Measurements from ENCODE around the gene PXYLP1.

Gene PXYLP1

GRCh38 chr3:141228395-141228794 lies 3.2 kb upstream of the PXYLP1 start:
- H3K27me3 ChIP-seq (ENCODE audit: insufficient read depth, poor library complexity, severe bottlenecking), result peaks cover 13% of the 10 kb centered on the region
- DNase-seq (ENCODE audit: low read depth in 1 of 2, low spot score in 1 of 2), result no peak
- no peak for TF ChIP-seq GABPA (IDR thresholded peaks at IDR 0.05; ENCODE audit: low read depth)
- TF ChIP-seq CTCF (IDR thresholded peaks at IDR 0.05; ENCODE audit: insufficient read depth, low read length), result no peak
- TF ChIP-seq REST (IDR thresholded peaks at IDR 0.05; ENCODE audit: insufficient replicate concordance, low read depth), result no peak
- no peak for TF ChIP-seq POLR2AphosphoS5 (IDR thresholded peaks at IDR 0.05; ENCODE audit: low read depth)
- no peak for TF ChIP-seq SPI1 (IDR thresholded peaks at IDR 0.05; ENCODE audit: borderline replicate concordance, low read depth)
- H3K27ac ChIP-seq (replicated peaks), result no peak overlapping the region
- H3K4me3 ChIP-seq (replicated peaks; ENCODE audit: insufficient read depth, low read length), result no peak overlapping the region

- H3K27me3 ChIP-seq (ENCODE audit: insufficient read depth, poor library complexity, severe bottlenecking), result peaks cover 19% of the 10 kb centered on the region
- no peak for DNase-seq (ENCODE audit: low read depth in 1 of 2, low spot score in 1 of 2)
- TF ChIP-seq GABPA (IDR thresholded peaks at IDR 0.05; ENCODE audit: low read depth), result no peak
- TF ChIP-seq CTCF (IDR thresholded peaks at IDR 0.05; ENCODE audit: insufficient read depth, low read length), result no peak
- TF ChIP-seq REST (IDR thresholded peaks at IDR 0.05; ENCODE audit: insufficient replicate concordance, low read depth), result no peak
- no peak for TF ChIP-seq SPI1 (IDR thresholded peaks at IDR 0.05; ENCODE audit: borderline replicate concordance, low read depth)
- no peak overlapping the region for H3K27ac ChIP-seq (replicated peaks)
- H3K4me3 ChIP-seq (replicated peaks; ENCODE audit: insufficient read depth, low read length), result no peak overlapping the region
Observed at GRCh38 chr3:141229132-141229531, 2.5 kb upstream of the PXYLP1 start.

- no peak overlapping the region for H3K4me3 ChIP-seq (replicated peaks; ENCODE audit: insufficient read depth, low read length)
- no peak overlapping the region for H3K27ac ChIP-seq (replicated peaks)
Observed at GRCh38 chr3:141230293-141230692, 1.3 kb upstream of the PXYLP1 start.

More at GRCh38 chr3:141230293-141230692, 1.3 kb upstream of the PXYLP1 start:
- DNase-seq (ENCODE audit: low read depth in 1 of 2, low spot score in 1 of 2), result no peak
- TF ChIP-seq REST (IDR thresholded peaks at IDR 0.05; ENCODE audit: insufficient replicate concordance, low read depth) (no peak), SPI1 (IDR thresholded peaks at IDR 0.05; ENCODE audit: borderline replicate concordance, low read depth) (no peak), GABPA (IDR thresholded peaks at IDR 0.05; ENCODE audit: low read depth) (no peak), POLR2AphosphoS5 (IDR thresholded peaks at IDR 0.05; ENCODE audit: low read depth) (no peak), CTCF (IDR thresholded peaks at IDR 0.05; ENCODE audit: insufficient read depth, low read length) (no peak)
- peaks cover 19% of the 10 kb centered on the region for H3K27me3 ChIP-seq (ENCODE audit: insufficient read depth, poor library complexity, severe bottlenecking)
